GM23248 (cell line): ENCODE measurements around the gene JDP2.

Source experiments
- EZH2 ChIP-seq: fragments of 200-600 bp; sonication (generic); IDR thresholded peaks from 2 replicates; pipeline ENCODE4 v1.6.1; 2018; ENCODE audit warnings: antibody characterized with exemption, mild to moderate bottlenecking; ENCODE audit not compliant: insufficient read depth, poor library complexity, severe bottlenecking
- EZH2phosphoT487 ChIP-seq: fragments of 200-600 bp; sonication (generic); IDR thresholded peaks from 2 replicates; pipeline ENCODE4 v1.6.1; 2018; ENCODE audit warnings: antibody characterized with exemption, moderate library complexity, mild to moderate bottlenecking, low read depth; ENCODE audit not compliant: insufficient read depth

DNA sequence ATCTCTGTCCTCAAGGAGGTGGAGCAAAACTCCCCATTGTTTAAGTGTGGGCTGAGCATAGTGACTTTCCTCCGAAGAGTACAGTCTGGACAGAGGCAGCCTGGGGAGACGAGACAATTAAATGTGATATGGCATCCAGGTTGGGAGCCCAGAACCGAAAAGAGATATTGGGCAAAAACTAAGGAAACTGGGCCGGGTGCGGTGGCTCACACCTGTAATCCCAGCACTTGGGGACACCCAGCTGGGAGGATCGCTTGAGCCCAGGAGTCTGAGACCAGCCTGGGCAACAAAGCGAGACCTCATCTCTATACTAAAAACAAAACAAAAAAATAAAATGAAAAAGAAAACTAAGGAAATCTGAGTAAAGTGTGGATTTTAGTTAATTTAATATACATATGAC lies 35.9 kb upstream of the JDP2 start:
- TF ChIP-seq EZH2phosphoT487 (no peak), EZH2 (no peak)
